GM19395 (cell line): ENCODE results near the gene ALDH3B2.
"Not testable (repeated sequence)": the region's sequence is repeated elsewhere in the genome, so short reads cannot be mapped to it uniquely, and the experiment has no call there.

Source experiments
- ATAC-seq: cut with Tn5 transposase; IDR thresholded peaks from one replicate; pipeline ENCODE4 v1.9.1; 2021; ENCODE audit warnings: mild to moderate bottlenecking, moderate library complexity; ENCODE audit not compliant: unreplicated experiment

ALDH3B2 gene

GRCh38 chr11:67674442-67674871 is at the start of gene ALDH3B2:
ALDH3B2 (minus strand) TSS chr11:67674623; CDS start chr11:67666935, 7,688 bp downstream.
- ATAC-seq = no peak

GRCh38 chr11:67723036-67723435 is 48.6 kb upstream of the ALDH3B2 start:
- ATAC-seq = not testable (repeated sequence)

- ATAC-seq = not testable (repeated sequence)
Measured at GRCh38 chr11:67716226-67716625, 41.8 kb upstream of the ALDH3B2 start.

GRCh38 chr11:67715801-67716200 is 41.4 kb upstream of the ALDH3B2 start:
- not testable (repeated sequence) for ATAC-seq

GRCh38 chr11:67713892-67714509 is 39.6 kb upstream of the ALDH3B2 start:
- ATAC-seq = not testable (repeated sequence)

- ATAC-seq = not testable (repeated sequence)
Measured at GRCh38 chr11:67711676-67712075, 37.3 kb upstream of the ALDH3B2 start.

- ATAC-seq = not testable (repeated sequence)
Measured at GRCh38 chr11:67711212-67711611, 36.8 kb upstream of the ALDH3B2 start.

GRCh38 chr11:67709806-67710205 is 35.4 kb upstream of the ALDH3B2 start:
- ATAC-seq = not testable (repeated sequence)

GRCh38 chr11:67705264-67705663 is 30.8 kb upstream of the ALDH3B2 start:
- no peak for ATAC-seq

GRCh38 chr11:67704524-67704923 is 30.1 kb upstream of the ALDH3B2 start:
- no peak for ATAC-seq

GRCh38 chr11:67703709-67704108 is 29.3 kb upstream of the ALDH3B2 start:
- ATAC-seq = not testable (repeated sequence)

- no peak for ATAC-seq
Measured at GRCh38 chr11:67700548-67701262, 26.3 kb upstream of the ALDH3B2 start.

GRCh38 chr11:67700141-67700540 is 25.7 kb upstream of the ALDH3B2 start:
- ATAC-seq = no peak

GRCh38 chr11:67699521-67699920 is 25.1 kb upstream of the ALDH3B2 start:
- ATAC-seq = no peak

- no peak for ATAC-seq
Measured at GRCh38 chr11:67698247-67698646, 23.8 kb upstream of the ALDH3B2 start.

- no peak for ATAC-seq
Measured at GRCh38 chr11:67697846-67698245, 23.4 kb upstream of the ALDH3B2 start.

- no peak for ATAC-seq
Measured at GRCh38 chr11:67696998-67697397, 22.6 kb upstream of the ALDH3B2 start.

- ATAC-seq = no peak
Measured at GRCh38 chr11:67695606-67696005, 21.2 kb upstream of the ALDH3B2 start.

GRCh38 chr11:67694875-67695555 is 20.6 kb upstream of the ALDH3B2 start:
- no peak for ATAC-seq

- no peak for ATAC-seq
Measured at GRCh38 chr11:67691149-67691548, 16.7 kb upstream of the ALDH3B2 start.

- ATAC-seq = no peak
Measured at GRCh38 chr11:67689178-67689577, 14.8 kb upstream of the ALDH3B2 start.

- no peak for ATAC-seq
Measured at GRCh38 chr11:67687986-67688385, 13.6 kb upstream of the ALDH3B2 start.
